H1 (cell line): ENCODE measurements around the gene TFRC. TPM values are rescaled to one million over a fixed set of nuclear protein-coding genes. Genes with fewer than 3 reads are reported as not detected.

Experiments
- CTCF ChIA-PET: fragments of 300-600 bp; sonication (Branson Sonifier 250); formaldehyde crosslinking; loops from one replicate; lab custom pipeline; 2021; ENCODE audit not compliant: partially characterized antibody; lab: Charles Lee
- POLR2A ChIA-PET: fragments of 300-600 bp; sonication (Branson Sonifier 250); formaldehyde crosslinking; loops from one replicate; lab custom pipeline; 2021; ENCODE audit warnings: inconsistent platforms; ENCODE audit not compliant: partially characterized antibody; lab: Charles Lee
- DNase-seq, 2 experiments: peaks; one replicate each; pipeline versions ENCODE4 v3.0.0 to v3.0.0-alpha.2; 2010 to 2022; ENCODE audit warnings: low spot score in 2 of 2, low read depth in 1 of 2, mixed read lengths in 1 of 2
- FAIRE-seq: peaks from 2 replicates; lab custom pipeline; 2011; peaks lifted over from hg19 to GRCh38; lab: Jason Lieb, UNC
- H2AFZ ChIP-seq: 2 replicates; pipeline ENCODE4 v1.8.1; 2012; ENCODE audit warnings: low read length, inconsistent platforms
- H2AK5ac ChIP-seq: 2 replicates; pipeline ENCODE4 v1.6.1; 2013; ENCODE audit warnings: low read depth, low read length
- H2BK120ac ChIP-seq: replicated peaks from 2 replicates; pipeline ENCODE3; 2013; ENCODE audit warnings: low read depth, low read length, inconsistent platforms
- H2BK12ac ChIP-seq: 2 replicates; pipeline ENCODE4 v1.6.1; 2013; ENCODE audit warnings: low read depth, low read length
- H2BK15ac ChIP-seq: 2 replicates; pipeline ENCODE4 v1.6.1; 2013; ENCODE audit warnings: low read length
- H2BK20ac ChIP-seq: 2 replicates; pipeline ENCODE4 v1.6.1; 2013; ENCODE audit warnings: low read length
- H2BK5ac ChIP-seq: 2 replicates; pipeline ENCODE4 v1.6.1; 2013; ENCODE audit warnings: low read depth, low read length
- H3K14ac ChIP-seq: 2 replicates; pipeline ENCODE4 v1.6.1; 2013; ENCODE audit warnings: inconsistent platforms; ENCODE audit not compliant: insufficient read length
- H3K18ac ChIP-seq: 2 replicates; pipeline ENCODE4 v1.6.1; 2013; ENCODE audit warnings: low read length; ENCODE audit errors: extremely low read depth
- H3K23ac ChIP-seq: 2 replicates; pipeline ENCODE4 v1.6.1; 2013; ENCODE audit warnings: inconsistent platforms; ENCODE audit not compliant: insufficient read length
- H3K23me2 ChIP-seq: 2 replicates; pipeline ENCODE4 v1.6.1; 2013; ENCODE audit warnings: low read depth, low read length
- H3K27ac ChIP-seq: 2 replicates; pipeline ENCODE4 v1.6.1; 2011; ENCODE audit warnings: low read depth, low read length, inconsistent platforms
- H3K27me3 ChIP-seq, 4 experiments: replicated peaks in 1 of 4; 1 replicate in 1 of 4; 2 replicates in 3 of 4; pipeline versions ENCODE4 v1.6.1 to v1.8.1; 2011 to 2013; ENCODE audit warnings: low read length in 3 of 4, mild to moderate bottlenecking in 3 of 4, inconsistent platforms in 2 of 4, mixed read lengths in 2 of 4, moderate library complexity in 1 of 4; ENCODE audit not compliant: control insufficient read depth in 3 of 4, insufficient read depth in 3 of 4; ENCODE audit errors: extremely low read depth in 1 of 4
- H3K36me3 ChIP-seq, 4 experiments: 2 replicates each; pipeline versions ENCODE4 v1.6.1 to v1.8.1; 2011 to 2013; ENCODE audit warnings: mild to moderate bottlenecking in 4 of 4, low read length in 3 of 4, moderate library complexity in 2 of 4, control low read depth in 1 of 4, inconsistent platforms in 1 of 4; ENCODE audit not compliant: insufficient read depth in 4 of 4, control insufficient read depth in 2 of 4
- H3K4ac ChIP-seq: replicated peaks from 2 replicates; pipeline ENCODE3; 2013; ENCODE audit warnings: low read length, low read depth, mixed read lengths, inconsistent platforms; ENCODE audit not compliant: insufficient read length
- H3K4me1 ChIP-seq, 4 experiments: replicated peaks in 1 of 4; 1 replicate in 1 of 4; 2 replicates in 3 of 4; pipeline versions ENCODE4 v1.6.1 to v1.8.1; 2011 to 2013; ENCODE audit warnings: low read length in 3 of 4, inconsistent platforms in 2 of 4, mixed read lengths in 1 of 4; ENCODE audit not compliant: insufficient read depth in 4 of 4, control insufficient read depth in 3 of 4
- H3K4me2 ChIP-seq, 2 experiments: 2 replicates each; pipeline versions ENCODE4 v1.6.1 to v1.8.1; 2011 to 2013; ENCODE audit warnings: low read depth in 2 of 2, low read length in 2 of 2, control low read depth in 1 of 2, inconsistent platforms in 1 of 2, mild to moderate bottlenecking in 1 of 2; ENCODE audit not compliant: insufficient read depth in 1 of 2
- H3K4me3 ChIP-seq, 4 experiments: fragments of 200-600, 300-600 bp in 1 of 4; sonication (generic), shearing (Covaris generic), sonication (Bioruptor Twin) in 1 of 4; 2 replicates each; pipeline versions ENCODE4 v1.5.1 to v1.8.1; 2011 to 2016; ENCODE audit warnings: low read length in 4 of 4, low read depth in 3 of 4, control low read depth in 2 of 4, inconsistent platforms in 2 of 4, mild to moderate bottlenecking in 2 of 4, mixed read lengths in 1 of 4, moderate library complexity in 1 of 4; ENCODE audit not compliant: insufficient read depth in 2 of 4; ENCODE audit errors: extremely low read depth in 1 of 4
- H3K56ac ChIP-seq: replicated peaks from 2 replicates; pipeline ENCODE3; 2013; ENCODE audit warnings: low read depth, mild to moderate bottlenecking, mixed read lengths, low read length, inconsistent platforms; ENCODE audit not compliant: insufficient read length
- H3K79me1 ChIP-seq: 2 replicates; pipeline ENCODE4 v1.6.1; 2013; ENCODE audit warnings: low read depth, low read length, control low read depth
- H3K79me2 ChIP-seq, 2 experiments: 2 replicates each; pipeline versions ENCODE4 v1.6.1 to v1.8.1; 2012 to 2013; ENCODE audit warnings: low read length in 2 of 2, mild to moderate bottlenecking in 2 of 2, inconsistent platforms in 1 of 2; ENCODE audit not compliant: insufficient read depth in 2 of 2, control insufficient read depth in 1 of 2
- H3K9ac ChIP-seq, 4 experiments: replicated peaks in 1 of 4; 1 replicate in 1 of 4; 2 replicates in 3 of 4; pipeline versions ENCODE4 v1.6.1 to v1.8.1; 2011 to 2013; ENCODE audit warnings: low read depth in 3 of 4, low read length in 3 of 4, control low read depth in 2 of 4, mild to moderate bottlenecking in 2 of 4, moderate library complexity in 2 of 4, inconsistent platforms in 1 of 4; ENCODE audit errors: extremely low read depth in 1 of 4
- H3K9me3 ChIP-seq, 2 experiments: 2 replicates each; pipeline versions ENCODE4 v1.6.1 to v1.8.1; 2012 to 2013; ENCODE audit warnings: mild to moderate bottlenecking in 2 of 2, moderate library complexity in 2 of 2, control low read depth in 1 of 2, inconsistent platforms in 1 of 2, low read depth in 1 of 2, low read length in 1 of 2, mixed read lengths in 1 of 2; ENCODE audit not compliant: insufficient read depth in 2 of 2
- H4K20me1 ChIP-seq, 2 experiments: replicated peaks in 1 of 2; 2 replicates each; pipeline versions ENCODE3 to v1.8.1; 2011 to 2013; ENCODE audit warnings: inconsistent platforms in 2 of 2, low read length in 2 of 2, mild to moderate bottlenecking in 1 of 2; ENCODE audit not compliant: insufficient read depth in 2 of 2, control insufficient read depth in 1 of 2
- H4K5ac ChIP-seq: 2 replicates; pipeline ENCODE4 v1.6.1; 2013; ENCODE audit warnings: low read length, low read depth, mixed read lengths, inconsistent platforms; ENCODE audit not compliant: insufficient read length
- H4K8ac ChIP-seq: 2 replicates; pipeline ENCODE4 v1.8.0; 2013; ENCODE audit warnings: mild to moderate bottlenecking, moderate library complexity, low read length, inconsistent platforms; ENCODE audit not compliant: insufficient read depth; ENCODE audit errors: extremely low read depth
- H4K91ac ChIP-seq: replicated peaks from 2 replicates; pipeline ENCODE3; 2013; ENCODE audit warnings: low read length, mixed read lengths, inconsistent platforms; ENCODE audit not compliant: insufficient read length
- CBX5 ChIP-seq: fragments of 300-800, 300-1000 bp; sonication (generic); IDR thresholded peaks from 2 replicates; pipeline ENCODE4 v1.7.1; 2016; ENCODE audit warnings: antibody characterized with exemption, low read length, low read depth
- CEBPB ChIP-seq: IDR thresholded peaks from 2 replicates; pipeline ENCODE4 v1.6.1; 2012; ENCODE audit warnings: low read depth, low read length
- CHD2 ChIP-seq: IDR thresholded peaks from 2 replicates; pipeline ENCODE4 v1.6.1; 2012; ENCODE audit warnings: low read length, improper control_type of control experiment
- CTCF ChIP-seq, 3 experiments: IDR thresholded peaks; 1 replicate in 2 of 3; 2 replicates in 1 of 3; pipeline versions ENCODE4 v1.5.1 to v1.6.1; 2011; ENCODE audit warnings: low read length in 3 of 3, mild to moderate bottlenecking in 3 of 3, inconsistent platforms in 2 of 3, low read depth in 1 of 3, moderate library complexity in 1 of 3; ENCODE audit not compliant: insufficient read depth in 1 of 3; ENCODE audit errors: control extremely low read depth in 1 of 3
- EGR1 ChIP-seq: IDR thresholded peaks from 2 replicates; pipeline ENCODE4 v1.6.1; 2011; ENCODE audit warnings: low read depth, low read length, borderline replicate concordance
- GABPA ChIP-seq: IDR thresholded peaks from 2 replicates; pipeline ENCODE4 v1.6.1; 2011; ENCODE audit warnings: mild to moderate bottlenecking, low read length, moderate library complexity, borderline replicate concordance; ENCODE audit not compliant: insufficient read depth
- GTF2F1 ChIP-seq: IDR thresholded peaks from 2 replicates; pipeline ENCODE4 v1.6.1; 2012; ENCODE audit warnings: low read depth, low read length, improper control_type of control experiment, borderline replicate concordance
- KDM1A ChIP-seq: fragments of 200-600, 300-600 bp; sonication (generic); IDR thresholded peaks from 2 replicates; pipeline ENCODE4 v1.7.1; 2016; ENCODE audit warnings: mild to moderate bottlenecking, low read length, borderline replicate concordance
- KDM4A ChIP-seq: IDR thresholded peaks from one replicate; pipeline ENCODE4 v1.7.1; 2012; ENCODE audit warnings: low read depth, mild to moderate bottlenecking, moderate library complexity, low read length, inconsistent platforms; ENCODE audit not compliant: severe bottlenecking
- PHF8 ChIP-seq: fragments of 200-600 bp; sonication (generic); conservative IDR thresholded peaks from 2 replicates; pipeline ENCODE4 v1.7.1; 2012; ENCODE audit warnings: low read depth, mild to moderate bottlenecking, inconsistent platforms, low read length, moderate library complexity
- RAD21 ChIP-seq, 2 experiments: IDR thresholded peaks in 1 of 2; conservative IDR thresholded peaks in 1 of 2; 2 replicates each; pipeline ENCODE4 v1.6.1; 2011; ENCODE audit warnings: low read depth in 2 of 2, low read length in 2 of 2, improper control_type of control experiment in 1 of 2, inconsistent platforms in 1 of 2, mild to moderate bottlenecking in 1 of 2, moderate library complexity in 1 of 2
- TBP ChIP-seq: IDR thresholded peaks from 2 replicates; pipeline ENCODE4 v1.6.1; 2011; ENCODE audit warnings: low read depth, low read length, improper control_type of control experiment
- WGBS, 2 experiments: shearing (Covaris generic) in 1 of 2; methylation state at CpG; one replicate each; pipeline versions ENCODE4 v1.1.6 to v1.1.7; 2013 to 2015; ENCODE audit warnings: low lambda C conversion rate in 2 of 2, mixed read lengths in 2 of 2, inconsistent platforms in 1 of 2, low coverage in 1 of 2, missing lambda C conversion rate in 1 of 2; ENCODE audit not compliant: insufficient replicate concordance in 2 of 2, insufficient coverage in 1 of 2, insufficient read length in 1 of 2; ENCODE audit errors: extremely low coverage in 1 of 2, missing lambda C conversion rate in 1 of 2; 5-methylcytosine and 5-hydroxymethylcytosine counted together
- polyA plus RNA-seq, 7 experiments: library from polyadenylated mRNA; depleted of rRNA in 3 of 7; stranded (reverse) in 5 of 7; unstranded in 2 of 7; fragments of >200 nt in 5 of 7; fragments of 200-250 nt in 2 of 7; gene quantifications; 1 replicate in 5 of 7; 2 replicates in 1 of 7; 4 replicates in 1 of 7; pipeline versions ENCODE4 v1.2.1 to v1.2.3, GENCODE V29; 2011 to 2013; ENCODE audit warnings: missing spikeins in 2 of 7, mixed read lengths in 2 of 7
- total RNA-seq: library from RNA; stranded (reverse); fragmentation: NEBNext Ultra II Directional; extraction: Animal tissue kit (Norgen Biotek cat#: 25700); gene quantifications from 2 replicates; pipeline ENCODE4 v1.2.1, GENCODE V29; 2021

Gene TFRC
- total and polyA plus RNA-seq, 2 of the 8 experiments (the other 6 are each of a cell fraction or from before 2014, with no cell fraction given) = 67.3 to 161 TPM

DNA sequence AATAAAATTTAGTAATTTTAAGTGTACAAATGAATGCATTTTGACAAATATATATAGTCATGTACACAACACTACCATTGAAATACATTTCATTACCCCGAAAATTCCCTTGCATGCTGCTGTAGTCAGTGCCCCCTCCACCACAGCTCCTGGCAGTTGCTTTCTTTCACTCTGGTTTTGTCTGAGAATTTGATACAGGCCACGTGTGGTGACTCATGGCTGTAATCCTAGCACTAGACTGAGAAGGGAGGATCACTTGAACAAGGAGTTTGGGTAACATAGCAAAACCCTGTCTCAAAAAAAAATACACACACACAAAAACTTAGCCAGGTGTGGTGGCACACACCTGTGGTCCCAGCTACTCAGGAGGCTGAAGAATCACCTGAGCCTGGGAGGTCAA is 65.4 kb downstream of the TFRC start:
- no peak overlapping the region for H2BK120ac ChIP-seq
- H3K4me1 ChIP-seq = no peaks in the 10 kb centered on the region
- H3K56ac ChIP-seq = no peak overlapping the region
- H3K14ac ChIP-seq = no peak overlapping the region
- H2BK5ac ChIP-seq = no peak overlapping the region
- FAIRE-seq (no peak), DNase-seq (no peak)
- no peak overlapping the region for H4K5ac ChIP-seq
- H3K23me2 ChIP-seq = no peaks in the 10 kb centered on the region
- H2BK12ac ChIP-seq = no peak overlapping the region
- POLR2A ChIA-PET = no interaction called here
- no peak overlapping the region for H3K4me3 ChIP-seq
- no peak overlapping the region for H2BK15ac ChIP-seq
- H3K27ac ChIP-seq = no peak overlapping the region
- 83% methylated on average over 2 of the region's 2 CpGs; no CpG with 5 or more reads in 1 of the 2 experiments for WGBS, 2 experiments
- H4K20me1 ChIP-seq = no peaks in the 10 kb centered on the region
- H2BK20ac ChIP-seq = no peak overlapping the region
- H3K36me3 ChIP-seq = no peaks in the 10 kb centered on the region
- H3K4me2 ChIP-seq = no peak overlapping the region
- H2AFZ ChIP-seq = no peak overlapping the region
- no peak overlapping the region for H3K4ac ChIP-seq
- no peak overlapping the region for H2AK5ac ChIP-seq
- H3K9ac ChIP-seq = no peak overlapping the region
- H3K79me1 ChIP-seq = no peaks in the 10 kb centered on the region
- H3K9me3 ChIP-seq = no peaks in the 10 kb centered on the region; a peak in 1 of 4 replicates
- H4K91ac ChIP-seq = no peak overlapping the region
- H3K23ac ChIP-seq = no peak overlapping the region
- no peaks in the 10 kb centered on the region for H3K79me2 ChIP-seq
- H3K18ac ChIP-seq = no peak overlapping the region
- CTCF ChIA-PET = interaction anchor here (0.6 to 1.4 kb wide), 5 partner anchors 15 to 581 kb away, joined by 3 to 5 read pairs (median 3); no protein-coding TSS in a partner anchor
- no peak overlapping the region for H4K8ac ChIP-seq
- no peaks in the 10 kb centered on the region for H3K27me3 ChIP-seq
- no peak for TF ChIP-seq PHF8
- no peak for TF ChIP-seq GTF2F1
- no peak for TF ChIP-seq KDM1A
- no peak for TF ChIP-seq GABPA
- no peak for TF ChIP-seq CEBPB
- TF ChIP-seq RAD21 (IDR thresholded peaks at IDR 0.05 in 1 of 2, conservative IDR thresholded peaks at IDR 0.05 in 1 of 2; ENCODE audit: low read depth in 2 of 2, low read length in 2 of 2) = no peak
- TF ChIP-seq TBP = no peak
- no peak for TF ChIP-seq EGR1
- no peak for TF ChIP-seq CTCF (IDR thresholded peaks at IDR 0.05; ENCODE audit: control extremely low read depth in 1 of 3, insufficient read depth in 1 of 3, low read depth in 1 of 3, low read length in 3 of 3)
- TF ChIP-seq KDM4A = no peak
- TF ChIP-seq CBX5 = no peak
- no peak for TF ChIP-seq CHD2
